Parathyroid adenoma (tissue), 2 donors: ENCODE measurements around the gene PIK3R6.

Experiments
- H2AFZ ChIP-seq: fragments of 300-600 bp; sonication (generic); one replicate; pipeline ENCODE4 v1.7.0; 2017; ENCODE audit warnings: antibody characterized with exemption, mild to moderate bottlenecking
- H3K27ac ChIP-seq: fragments of 300-600 bp; sonication (generic); one replicate; pipeline ENCODE4 v1.7.0; 2017
- H3K27me3 ChIP-seq: fragments of 300-600 bp; sonication (generic); one replicate; pipeline ENCODE4 v1.7.0; 2017; ENCODE audit warnings: low read length; ENCODE audit not compliant: control insufficient read depth, insufficient read depth
- H3K36me3 ChIP-seq: fragments of 300-600 bp; sonication (generic); one replicate; pipeline ENCODE4 v1.7.0; 2017; ENCODE audit warnings: low read length; ENCODE audit not compliant: control insufficient read depth, insufficient read depth
- H3K4me1 ChIP-seq: fragments of 300-600 bp; sonication (generic); one replicate; pipeline ENCODE4 v1.7.0; 2017; ENCODE audit warnings: control low read depth
- H3K4me2 ChIP-seq: fragments of 300-600 bp; sonication (generic); one replicate; pipeline ENCODE4 v1.7.0; 2017; ENCODE audit warnings: low read length
- H3K4me3 ChIP-seq: fragments of 300-600 bp; sonication (generic); one replicate; pipeline ENCODE4 v1.7.0; 2017; ENCODE audit warnings: low read depth, low read length
- H3K79me2 ChIP-seq: fragments of 300-600 bp; sonication (generic); one replicate; pipeline ENCODE4 v1.7.0; 2017; ENCODE audit warnings: control low read depth
- H3K9ac ChIP-seq: fragments of 300-600 bp; sonication (generic); one replicate; pipeline ENCODE4 v1.7.0; 2017; ENCODE audit warnings: mild to moderate bottlenecking
- H3K9me3 ChIP-seq: fragments of 300-600 bp; sonication (generic); one replicate; pipeline ENCODE4 v1.7.0; 2017; ENCODE audit warnings: low read length; ENCODE audit not compliant: control insufficient read depth
- TF ChIP-seq, protein P1 (sequence below): fragments of 300-600 bp; sonication (generic); IDR thresholded peaks from one replicate; pipeline ENCODE4 v1.7.0; 2017; ENCODE audit warnings: antibody characterized with exemption, mild to moderate bottlenecking
- donor health status: primary hyperparathyroidism.

Gene PIK3R6

GRCh38 chr17:8849311-8850041 lies 18.0 kb downstream of the PIK3R6 start:
- Histone ChIP-seq H3K27ac (no peak overlapping the region), H3K27me3 (no peaks in the 10 kb centered on the region), H2AFZ (no peak overlapping the region), H3K4me2 (no peak overlapping the region), H3K4me1 (no peaks in the 10 kb centered on the region), H3K4me3 (no peak overlapping the region), H3K36me3 (no peaks in the 10 kb centered on the region), H3K9me3 (no peaks in the 10 kb centered on the region), H3K79me2 (no peaks in the 10 kb centered on the region), H3K9ac (no peak overlapping the region)
- TF ChIP-seq, protein P1, sequence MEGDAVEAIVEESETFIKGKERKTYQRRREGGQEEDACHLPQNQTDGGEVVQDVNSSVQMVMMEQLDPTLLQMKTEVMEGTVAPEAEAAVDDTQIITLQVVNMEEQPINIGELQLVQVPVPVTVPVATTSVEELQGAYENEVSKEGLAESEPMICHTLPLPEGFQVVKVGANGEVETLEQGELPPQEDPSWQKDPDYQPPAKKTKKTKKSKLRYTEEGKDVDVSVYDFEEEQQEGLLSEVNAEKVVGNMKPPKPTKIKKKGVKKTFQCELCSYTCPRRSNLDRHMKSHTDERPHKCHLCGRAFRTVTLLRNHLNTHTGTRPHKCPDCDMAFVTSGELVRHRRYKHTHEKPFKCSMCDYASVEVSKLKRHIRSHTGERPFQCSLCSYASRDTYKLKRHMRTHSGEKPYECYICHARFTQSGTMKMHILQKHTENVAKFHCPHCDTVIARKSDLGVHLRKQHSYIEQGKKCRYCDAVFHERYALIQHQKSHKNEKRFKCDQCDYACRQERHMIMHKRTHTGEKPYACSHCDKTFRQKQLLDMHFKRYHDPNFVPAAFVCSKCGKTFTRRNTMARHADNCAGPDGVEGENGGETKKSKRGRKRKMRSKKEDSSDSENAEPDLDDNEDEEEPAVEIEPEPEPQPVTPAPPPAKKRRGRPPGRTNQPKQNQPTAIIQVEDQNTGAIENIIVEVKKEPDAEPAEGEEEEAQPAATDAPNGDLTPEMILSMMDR = no peak

DNA sequence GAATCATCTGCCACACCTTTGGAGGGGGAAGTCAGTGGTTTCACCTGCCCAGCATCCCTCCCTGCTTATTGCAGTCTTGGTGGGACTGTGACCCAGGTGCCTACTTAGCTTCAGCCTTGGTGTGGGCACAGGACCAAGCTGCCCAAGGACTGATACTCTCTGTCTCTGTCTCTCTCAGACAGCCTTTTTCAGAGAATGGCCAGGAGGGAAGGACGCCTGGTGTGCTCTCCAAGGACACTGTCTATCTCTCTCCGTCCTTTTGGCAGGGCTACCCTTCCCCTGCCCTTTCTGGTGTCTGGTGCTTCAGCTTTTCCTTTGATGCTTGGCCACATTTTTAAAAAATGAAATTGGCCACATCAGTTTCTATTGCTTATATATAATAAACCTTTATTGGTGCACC lies 19.6 kb downstream of the PIK3R6 start:
- Histone ChIP-seq H3K4me3 (no peak overlapping the region), H3K27me3 (no peaks in the 10 kb centered on the region), H3K36me3 (no peaks in the 10 kb centered on the region), H3K9me3 (no peaks in the 10 kb centered on the region), H3K4me2 (no peak overlapping the region), H3K79me2 (no peaks in the 10 kb centered on the region), H3K4me1 (no peaks in the 10 kb centered on the region), H3K9ac (no peak overlapping the region), H2AFZ (no peak overlapping the region), H3K27ac (no peak overlapping the region)
- TF ChIP-seq, protein P1 = no peak

DNA sequence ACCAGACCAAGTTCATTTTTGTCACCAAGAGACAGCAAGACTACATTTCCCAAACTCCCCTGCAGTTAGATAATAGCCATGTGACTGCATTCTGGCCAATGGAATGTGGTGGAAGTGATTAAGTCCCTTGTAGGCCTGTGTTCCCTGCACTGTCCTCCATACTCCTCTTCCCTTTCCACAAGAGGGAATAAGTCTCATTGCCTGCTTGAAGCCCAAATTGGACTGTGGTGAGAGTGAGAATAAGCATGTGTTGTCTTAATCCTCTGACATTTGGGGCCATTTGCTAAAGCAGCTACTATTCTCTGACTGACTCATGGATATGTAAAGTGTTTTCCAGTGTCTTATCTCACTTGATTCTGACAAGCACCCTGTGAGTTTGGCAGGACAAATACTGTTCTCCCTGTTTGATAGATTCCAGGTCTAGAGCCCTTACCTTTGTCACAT lies 20.7 kb downstream of the PIK3R6 start:
- Histone ChIP-seq H3K36me3 (no peaks in the 10 kb centered on the region), H3K79me2 (no peaks in the 10 kb centered on the region), H3K4me1 (no peaks in the 10 kb centered on the region), H3K27me3 (no peaks in the 10 kb centered on the region), H3K4me2 (no peak overlapping the region), H3K9me3 (no peaks in the 10 kb centered on the region), H3K4me3 (no peak overlapping the region), H3K9ac (no peak overlapping the region), H2AFZ (no peak overlapping the region), H3K27ac (no peak overlapping the region)
- TF ChIP-seq, protein P1 = no peak

DNA sequence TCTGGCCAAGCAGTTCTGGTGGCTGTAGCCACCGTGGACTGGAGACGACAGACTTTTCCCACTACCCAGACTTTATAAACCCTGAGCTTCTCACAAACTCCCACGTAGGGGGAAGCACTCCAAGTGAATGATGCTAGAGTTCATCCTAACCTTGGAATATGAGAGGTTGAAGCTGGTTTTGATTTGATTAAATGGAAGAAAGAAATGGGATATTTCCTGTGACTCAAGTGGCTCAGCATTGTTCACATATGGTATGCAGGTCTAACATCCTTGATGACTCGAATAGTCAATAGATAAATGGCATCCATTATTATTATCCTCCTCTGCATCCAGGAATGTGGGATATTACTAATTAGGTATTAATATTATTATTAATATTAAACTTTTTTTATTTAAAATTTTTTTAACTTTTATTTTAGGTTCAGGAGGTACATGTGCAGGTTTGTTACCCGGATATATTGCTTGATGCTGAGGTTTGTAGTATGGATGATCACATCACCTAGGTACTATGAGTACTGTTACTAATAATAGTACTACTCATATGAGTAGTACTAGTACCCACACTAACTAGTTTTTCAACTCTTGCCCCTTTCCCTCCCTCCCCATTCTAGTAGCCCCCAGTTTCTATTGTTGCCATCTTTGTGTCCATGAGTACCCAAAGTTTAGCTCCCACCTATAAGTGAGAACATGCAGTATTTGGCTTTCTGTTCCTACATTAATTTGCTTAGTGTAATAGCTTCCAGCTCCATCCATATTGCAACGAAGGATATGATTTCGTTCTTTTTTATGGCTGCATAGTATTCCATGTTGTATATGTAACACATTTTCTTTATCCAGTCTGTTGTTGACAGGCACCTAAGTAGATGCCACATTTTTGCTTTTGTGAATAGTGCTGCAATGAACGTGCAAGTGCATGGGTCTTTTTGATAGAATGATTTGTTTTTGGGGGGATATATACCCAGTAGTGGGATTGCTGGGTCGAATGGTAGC lies 22.9 kb downstream of the PIK3R6 start:
- H2AFZ ChIP-seq = no peak overlapping the region
- no peaks in the 10 kb centered on the region for H3K4me1 ChIP-seq
- TF ChIP-seq, protein P1 = no peak
- H3K27me3 ChIP-seq = no peaks in the 10 kb centered on the region
- no peak overlapping the region for H3K9ac ChIP-seq
- no peak overlapping the region for H3K4me3 ChIP-seq
- no peak overlapping the region for H3K27ac ChIP-seq
- H3K4me2 ChIP-seq = no peak overlapping the region
- H3K36me3 ChIP-seq = no peaks in the 10 kb centered on the region
- no peaks in the 10 kb centered on the region for H3K9me3 ChIP-seq
- H3K79me2 ChIP-seq = no peaks in the 10 kb centered on the region
